ENCODE results near the gene STBD1.

GRCh38 chr4:76302826-76303438 lies 3.6 kb upstream of the STBD1 start:
- TF ChIP-seq MXI1 (IDR thresholded peaks at IDR 0.05; ENCODE audit: low read depth, low read length) (no peak), REST (IDR thresholded peaks at IDR 0.05; ENCODE audit: low read depth, low read length) (no peak), TAF1 (IDR thresholded peaks at IDR 0.05; ENCODE audit: borderline replicate concordance, low read depth, low read length) (no peak), EZH2phosphoT487 (IDR thresholded peaks at IDR 0.05; ENCODE audit: borderline replicate concordance, low read depth) (no peak), ELF1 (IDR thresholded peaks at IDR 0.05) (no peak), CTCF (IDR thresholded peaks at IDR 0.05) (no peak), JUND (IDR thresholded peaks at IDR 0.05) (no peak), CHD2 (IDR thresholded peaks at IDR 0.05; ENCODE audit: low read length, partially characterized antibody) (no peak), POLR2AphosphoS5 (IDR thresholded peaks at IDR 0.05; ENCODE audit: low read depth, low read length) (no peak)
